NCI-H774 (cell line): ENCODE results near the gene CCT3.
A peak's percentile ranks its signal among the peaks of the same experiment; 100 is the strongest.
"Not testable (repeated sequence)": the region's sequence is repeated elsewhere in the genome, so short reads cannot be mapped to it uniquely, and the experiment has no call there.

Experiments used
- DNase-seq: peaks from one replicate; lab custom pipeline; 2025; lab: John Stamatoyannopoulos, UW

CCT3 gene

GRCh38 chr1:156338180-156338976, at the start of gene CCT3, which contains the start of gene TSACC:
Gene CCT3 (minus strand): TSS chr1:156338292. CDS start chr1:156338184, 108 bp downstream.
Gene TSACC (plus strand): TSS chr1:156338526. CDS start chr1:156339758, 1,232 bp downstream.
- peak; percentile 99 for DNase-seq

DNA sequence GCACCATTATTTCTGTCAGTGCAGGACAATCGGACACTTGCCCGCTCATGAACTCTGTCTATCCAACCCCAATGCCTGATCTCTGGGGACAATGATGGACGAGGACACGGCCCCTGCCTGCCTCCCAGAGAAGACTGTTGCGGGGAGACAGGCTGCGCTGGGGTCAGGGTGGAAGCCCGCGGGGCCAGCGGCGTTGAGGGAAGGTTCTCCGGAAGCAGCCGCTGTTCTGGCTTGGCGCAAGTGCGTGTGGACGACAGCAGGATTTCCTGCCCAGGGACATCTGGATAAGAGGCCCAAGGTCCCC, 49.7 kb upstream of the CCT3 start:
- DNase-seq: no peak

DNA sequence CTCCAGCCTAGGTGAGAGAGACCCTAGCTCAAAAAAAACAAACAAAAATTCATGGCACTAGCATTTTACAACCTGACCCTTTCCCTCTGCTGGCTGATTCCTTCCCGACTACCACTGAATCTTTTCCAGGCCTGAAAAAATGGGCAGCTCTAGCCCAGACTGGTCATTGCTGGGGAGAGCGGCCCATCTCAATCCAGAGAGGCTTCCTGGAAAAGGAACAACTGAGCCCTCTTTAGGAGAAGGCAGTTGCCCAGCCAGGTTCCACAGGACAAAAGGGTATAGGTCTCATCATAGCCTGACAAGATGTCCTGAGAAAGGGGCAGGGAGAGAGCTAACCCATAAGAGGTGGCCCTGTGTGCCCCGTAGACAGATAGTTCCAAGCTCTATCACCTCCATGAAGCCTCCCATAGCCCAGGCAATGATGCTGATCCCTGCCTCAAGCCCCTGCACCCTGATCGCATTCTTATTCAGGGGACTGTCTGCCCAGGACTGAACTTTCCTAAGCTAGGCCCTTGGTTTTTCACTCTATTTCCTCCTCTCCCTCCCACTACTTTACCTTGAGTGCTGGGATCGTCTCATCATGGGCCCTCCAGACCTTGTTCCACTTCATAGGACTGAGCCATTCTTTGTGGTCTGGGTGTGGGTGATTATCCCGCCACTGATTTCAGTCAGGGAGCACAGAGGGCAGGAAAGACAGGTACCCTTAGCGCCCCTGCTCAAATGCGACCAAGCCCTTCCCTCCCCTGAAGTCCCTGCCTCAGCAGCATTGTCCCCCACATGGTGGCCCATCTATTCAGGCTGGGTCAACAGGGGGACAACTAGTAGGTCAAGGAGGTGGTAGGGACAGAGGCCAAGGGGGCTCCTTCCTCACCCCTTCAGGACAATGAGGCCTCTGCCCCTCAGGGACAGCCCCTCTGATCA, 49.1 kb upstream of the CCT3 start:
- DNase-seq: no peak

DNA sequence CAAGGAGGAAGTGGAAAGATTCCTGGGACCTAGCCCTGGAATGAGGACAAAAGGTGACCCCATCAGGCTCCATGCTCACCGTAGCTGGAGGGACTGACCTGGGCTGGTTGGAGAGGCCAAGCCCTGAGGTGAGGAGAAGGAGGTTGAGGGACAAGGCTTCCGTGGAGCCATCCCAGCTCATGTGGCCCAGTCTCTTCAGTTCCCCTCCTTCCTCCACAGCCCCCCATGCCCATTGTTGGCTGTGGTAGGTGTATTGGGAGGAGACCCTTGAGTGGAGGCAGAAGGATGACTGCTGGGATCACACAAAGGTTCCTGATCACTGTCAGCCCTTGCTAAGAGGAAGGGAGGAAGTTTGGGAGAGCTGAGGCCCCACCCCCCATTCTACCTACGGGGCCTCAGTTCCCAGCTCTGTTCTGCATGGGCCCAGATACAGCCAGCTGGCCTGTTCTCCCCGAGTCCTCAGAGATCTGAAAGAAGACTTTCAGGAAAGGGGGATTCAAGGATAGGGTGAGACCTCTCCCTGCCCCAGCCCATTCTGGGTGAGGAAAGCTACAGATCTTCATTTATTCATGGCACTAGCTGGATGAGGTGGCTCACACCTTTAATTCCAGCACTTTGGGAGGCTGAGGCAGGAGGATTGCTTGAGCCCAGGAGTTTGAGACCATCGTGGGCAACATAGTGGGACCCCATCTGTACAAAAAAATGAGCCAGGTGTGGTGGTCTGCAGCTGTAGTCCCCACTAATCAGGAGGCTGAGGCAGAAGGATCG, 48.2 kb upstream of the CCT3 start:
- DNase-seq: no peak

GRCh38 chr1:156385534-156386031, 47.5 kb upstream of the CCT3 start:
- DNase-seq: peak; percentile 53

DNA sequence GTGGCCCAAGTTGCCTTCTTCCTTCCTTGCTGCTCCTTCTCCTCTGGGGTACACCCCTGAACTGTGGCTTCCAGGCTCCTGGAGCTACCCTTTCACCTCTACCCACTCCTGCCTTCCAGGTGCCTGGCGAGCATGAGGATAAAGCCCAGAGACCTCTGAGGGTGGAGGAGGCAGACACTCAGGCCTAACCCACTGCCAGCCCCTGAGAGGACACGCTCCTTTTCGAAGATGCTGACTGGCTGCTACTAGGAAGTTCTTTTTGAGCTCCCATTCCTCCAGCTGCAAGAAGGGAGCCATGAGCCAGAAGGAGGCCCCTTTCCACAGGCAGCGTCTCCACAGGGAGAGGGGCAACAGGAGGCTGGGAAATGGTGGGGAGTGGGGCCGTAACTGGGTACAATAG, 46.6 kb upstream of the CCT3 start:
- DNase-seq: no peak

DNA sequence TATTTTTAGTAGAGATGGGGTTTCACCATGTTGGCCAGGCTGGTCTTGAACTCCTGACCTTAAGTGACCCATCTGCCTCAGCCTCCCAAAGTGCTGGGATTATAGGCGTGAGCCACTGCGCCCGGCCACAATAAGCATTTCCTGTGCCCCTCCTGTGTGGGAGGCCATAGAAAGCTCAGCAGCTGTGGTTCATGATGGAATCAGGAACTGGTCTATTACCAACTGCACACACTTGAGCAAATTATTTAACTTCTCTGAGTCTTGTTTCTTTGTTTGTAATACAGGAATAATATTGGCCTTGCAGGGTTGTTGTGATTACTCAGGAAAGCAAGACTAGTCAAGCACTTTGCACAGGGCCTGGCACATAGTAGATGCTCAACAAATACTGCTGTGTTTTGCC, 45.9 kb upstream of the CCT3 start:
- DNase-seq: no peak

- DNase-seq: peak; percentile 51
Observed at GRCh38 chr1:156383023-156383422, 44.9 kb upstream of the CCT3 start.

DNA sequence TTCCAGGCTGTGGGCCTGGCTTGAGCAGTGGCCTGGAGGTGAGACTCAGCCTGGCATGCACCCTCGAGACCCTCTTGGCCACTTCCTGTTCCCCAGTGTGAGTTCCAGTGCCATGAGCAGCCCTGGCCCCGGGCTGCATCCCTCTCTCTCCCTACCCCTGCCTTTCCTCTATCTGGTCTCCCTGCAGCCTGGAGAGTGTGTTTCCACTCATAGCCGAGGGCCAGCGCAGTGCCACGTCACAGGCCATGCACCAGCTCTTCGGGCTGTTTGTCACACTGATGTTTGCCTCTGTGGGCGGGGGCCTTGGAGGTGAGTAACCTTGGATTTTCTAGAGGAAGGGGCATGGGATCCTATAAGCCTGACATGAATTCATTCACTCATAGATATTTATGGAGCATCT, 44.5 kb upstream of the CCT3 start:
- no peak for DNase-seq

- DNase-seq: no peak
Observed at GRCh38 chr1:156379420-156380165, 41.5 kb upstream of the CCT3 start.

- no peak for DNase-seq
Observed at GRCh38 chr1:156378557-156378956, 40.5 kb upstream of the CCT3 start.

- DNase-seq: no peak
Observed at GRCh38 chr1:156376958-156377919, 39.1 kb upstream of the CCT3 start.

DNA sequence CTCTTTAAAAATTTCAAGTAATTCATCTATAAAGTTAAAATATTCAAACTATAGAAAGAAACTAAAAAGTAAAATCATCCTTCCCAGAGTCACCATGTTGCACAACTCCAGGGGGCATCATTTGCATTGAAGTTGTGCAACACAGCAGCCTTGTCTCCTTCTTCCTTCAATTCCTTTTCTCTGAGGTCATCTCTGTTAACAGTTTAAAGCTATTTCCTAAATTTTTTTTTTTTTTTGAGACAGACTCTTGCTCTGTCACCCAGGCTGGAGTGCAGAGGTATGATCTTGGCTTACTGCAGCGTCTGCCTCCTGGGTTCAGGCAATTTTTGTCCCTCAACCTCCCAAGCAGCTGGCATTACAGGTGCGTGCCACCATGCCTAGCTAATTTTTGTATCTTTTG, 38.1 kb upstream of the CCT3 start:
- DNase-seq: no peak

GRCh38 chr1:156373546-156373945, 35.5 kb upstream of the CCT3 start:
- no peak for DNase-seq

- DNase-seq: no peak
Observed at GRCh38 chr1:156372876-156373275, 34.8 kb upstream of the CCT3 start.

- no peak for DNase-seq
Observed at GRCh38 chr1:156372265-156372586, 34.1 kb upstream of the CCT3 start.

DNA sequence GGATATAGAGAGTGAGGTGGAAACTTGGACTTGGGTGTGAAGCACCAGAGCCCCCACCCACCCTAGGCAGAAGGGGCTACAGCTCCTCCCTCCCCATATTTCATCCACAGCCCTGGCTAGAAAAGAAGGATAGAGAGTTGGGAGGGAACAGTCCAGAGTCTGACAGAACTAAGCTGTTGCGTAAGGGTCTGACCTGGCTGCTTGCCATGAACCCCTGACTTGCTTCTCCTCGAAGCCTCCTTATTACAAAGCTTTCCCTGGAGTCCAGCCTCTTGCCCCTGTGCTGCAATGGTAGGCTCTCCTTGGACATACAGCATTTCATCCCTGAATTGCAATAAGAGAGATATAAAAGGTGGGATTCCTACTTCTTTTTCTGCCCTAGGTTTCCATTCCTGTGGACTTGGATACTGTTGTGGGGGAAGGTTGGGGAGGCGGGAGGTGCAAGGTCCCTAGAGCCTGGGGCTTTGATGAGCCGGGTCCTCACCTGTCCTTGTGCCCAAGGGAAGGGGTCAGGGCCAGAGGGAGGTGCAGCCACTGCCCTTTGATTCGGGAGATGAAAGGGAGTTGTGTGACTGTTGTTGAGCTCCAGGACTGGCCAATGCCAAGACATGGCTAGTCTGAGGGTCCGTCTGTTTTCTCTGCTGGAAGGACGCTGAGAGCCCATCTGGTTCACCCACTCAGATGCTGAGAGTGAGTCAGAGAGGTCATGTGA, 33.6 kb upstream of the CCT3 start:
- no peak for DNase-seq

DNA sequence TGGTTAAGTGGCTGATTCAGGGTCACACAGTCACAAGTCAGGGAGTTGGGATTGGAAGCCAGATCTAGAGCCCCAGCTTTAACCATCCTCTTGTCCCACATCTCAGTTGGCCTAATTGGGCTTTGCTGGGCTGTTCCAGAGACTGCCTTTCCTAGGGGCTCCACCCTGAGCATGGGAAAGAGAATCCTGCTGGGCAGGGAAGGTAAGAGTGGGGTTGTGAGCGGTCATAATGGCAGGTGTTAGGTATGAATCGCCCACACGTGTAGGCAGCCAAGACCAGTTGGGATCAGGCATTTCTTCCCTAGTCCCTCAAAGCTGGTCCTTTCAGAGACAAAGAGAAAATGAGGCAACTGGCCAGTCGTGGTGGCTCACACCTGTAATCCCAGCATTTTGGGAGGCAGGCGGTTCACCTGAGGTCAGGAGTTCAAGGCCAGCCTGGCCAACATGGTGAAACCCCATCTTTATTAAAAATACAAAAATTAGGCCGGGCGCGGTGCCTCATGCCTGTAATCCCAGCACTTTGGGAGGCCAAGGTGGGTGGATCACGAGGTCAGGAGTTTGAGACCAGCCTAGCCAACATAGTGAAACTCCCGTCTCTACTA, 31.7 kb upstream of the CCT3 start:
- DNase-seq: not testable (repeated sequence)
